MM.1S (cell line): ENCODE data around the gene INPP5D.
"Not testable (repeated sequence)": the region's sequence is repeated elsewhere in the genome, so short reads cannot be mapped to it uniquely, and the experiment has no call there.

Source experiments
- DNase-seq: peaks from one replicate; pipeline ENCODE4 v3.0.0-alpha.2; 2015
- H2AFZ ChIP-seq: fragments of 300-600 bp; sonication (generic); 2 replicates; pipeline ENCODE4 v1.6.0; 2016; ENCODE audit warnings: antibody characterized with exemption, low read length
- H3F3A ChIP-seq: fragments of 300-600 bp; sonication (generic); 2 replicates; pipeline ENCODE4 v1.6.1; 2016; ENCODE audit warnings: mild to moderate bottlenecking, antibody characterized with exemption, low read length, moderate library complexity, mixed read lengths; ENCODE audit not compliant: insufficient read depth
- H3K27ac ChIP-seq: fragments of 300-600 bp; sonication (generic); 2 replicates; pipeline ENCODE4 v1.5.1; 2016; ENCODE audit warnings: mild to moderate bottlenecking, low read length
- H3K27me3 ChIP-seq: fragments of 300-600 bp; sonication (generic); replicated peaks from 2 replicates; pipeline ENCODE4 v1.6.0; 2016; ENCODE audit warnings: low read length; ENCODE audit not compliant: insufficient read depth
- H3K36me3 ChIP-seq: fragments of 300-600 bp; sonication (generic); replicated peaks from 2 replicates; pipeline ENCODE4 v1.6.1; 2016; ENCODE audit warnings: mild to moderate bottlenecking, low read length, mixed read lengths; ENCODE audit not compliant: insufficient read depth
- H3K4me1 ChIP-seq: fragments of 300-600 bp; sonication (generic); 2 replicates; pipeline ENCODE4 v1.6.1; 2016; ENCODE audit warnings: low read length, mixed read lengths
- H3K4me2 ChIP-seq: fragments of 300-600 bp; sonication (generic); 2 replicates; pipeline ENCODE4 v1.6.0; 2016; ENCODE audit warnings: low read depth, low read length
- H3K4me3 ChIP-seq: fragments of 300-600 bp; sonication (generic); 2 replicates; pipeline ENCODE4 v1.5.1; 2016; ENCODE audit warnings: low read length, mixed read lengths
- H3K79me2 ChIP-seq: fragments of 300-600 bp; sonication (generic); 2 replicates; pipeline ENCODE4 v1.6.1; 2016; ENCODE audit warnings: mixed run types, low read length, mixed read lengths
- H3K9ac ChIP-seq: fragments of 300-600 bp; sonication (generic); 2 replicates; pipeline ENCODE4 v1.6.1; 2016; ENCODE audit warnings: low read length, mixed read lengths
- H3K9me2 ChIP-seq: fragments of 300-600 bp; sonication (generic); replicated peaks from 2 replicates; pipeline ENCODE4 v1.6.1; 2016; ENCODE audit warnings: mild to moderate bottlenecking, low read length, mixed read lengths; ENCODE audit not compliant: insufficient read depth
- H3K9me3 ChIP-seq: fragments of 300-600 bp; sonication (generic); replicated peaks from 2 replicates; pipeline ENCODE4 v1.6.1; 2016; ENCODE audit warnings: mild to moderate bottlenecking, low read length, mixed read lengths; ENCODE audit not compliant: insufficient read depth
- H4K20me1 ChIP-seq: fragments of 300-600 bp; sonication (generic); 2 replicates; pipeline ENCODE4 v1.6.1; 2016; ENCODE audit warnings: mild to moderate bottlenecking, low read length, moderate library complexity, mixed read lengths; ENCODE audit not compliant: insufficient read depth
- CTCF ChIP-seq: fragments of 300-600 bp; sonication (generic); IDR thresholded peaks from 2 replicates; pipeline ENCODE4 v1.5.1; 2016; ENCODE audit warnings: antibody characterized with exemption, low read length, mixed read lengths
- EZH2 ChIP-seq: fragments of 300-600 bp; sonication (generic); optimal IDR thresholded peaks from 2 replicates; pipeline ENCODE3; 2017; ENCODE audit warnings: low read depth, mild to moderate bottlenecking, antibody characterized with exemption, low read length, mixed read lengths
- EZH2phosphoT487 ChIP-seq: fragments of 300-600 bp; sonication (generic); IDR thresholded peaks from 2 replicates; pipeline ENCODE4 v1.6.1; 2018; ENCODE audit warnings: antibody characterized with exemption, low read length

The INPP5D gene

GRCh38 chr2:233051241-233052149 is 8.6 kb upstream of the INPP5D start:
- H3K9me2 ChIP-seq: no peaks in the 10 kb centered on the region
- TF ChIP-seq EZH2 (no peak), CTCF (no peak), EZH2phosphoT487 (no peak)
- H3K79me2 ChIP-seq: no peaks in the 10 kb centered on the region
- no peak overlapping the region for H2AFZ ChIP-seq
- no peak overlapping the region for H3K4me2 ChIP-seq
- no peak overlapping the region for H3K27ac ChIP-seq
- H3K4me1 ChIP-seq: no peaks in the 10 kb centered on the region
- no peak overlapping the region for H3K4me3 ChIP-seq
- H3K9me3 ChIP-seq: no peaks in the 10 kb centered on the region
- no peaks in the 10 kb centered on the region for H4K20me1 ChIP-seq
- no peak for DNase-seq
- H3K27me3 ChIP-seq: no peaks in the 10 kb centered on the region
- no peaks in the 10 kb centered on the region for H3F3A ChIP-seq
- H3K36me3 ChIP-seq: no peaks in the 10 kb centered on the region
- H3K9ac ChIP-seq: no peak overlapping the region

- not testable (repeated sequence) for H3F3A ChIP-seq, H3K9me3 ChIP-seq, H3K4me1 ChIP-seq, DNase-seq, H3K9me2 ChIP-seq, H4K20me1 ChIP-seq, H3K4me3 ChIP-seq, H3K4me2 ChIP-seq, H3K27me3 ChIP-seq, H3K9ac ChIP-seq, H3K27ac ChIP-seq, H3K79me2 ChIP-seq, H3K36me3 ChIP-seq, H2AFZ ChIP-seq
Measured at GRCh38 chr2:233052517-233052916, 7.6 kb upstream of the INPP5D start.

GRCh38 chr2:233053928-233054784 is 6.0 kb upstream of the INPP5D start:
- H2AFZ ChIP-seq: peak overlapping the region; percentile 57; the same call in 1 of the 2 replicates
- DNase-seq: peak; percentile 64

More at GRCh38 chr2:233053928-233054784, 6.0 kb upstream of the INPP5D start:
- Histone ChIP-seq H3K9me3 (no peaks in the 10 kb centered on the region), H3K4me2 (peak overlapping the region; percentile 53; the same call in 1 of the 2 replicates), H3K79me2 (no peaks in the 10 kb centered on the region), H3F3A (no peaks in the 10 kb centered on the region), H3K9ac (no peak overlapping the region), H3K36me3 (no peaks in the 10 kb centered on the region), H3K9me2 (no peaks in the 10 kb centered on the region), H3K4me1 (no peaks in the 10 kb centered on the region), H4K20me1 (no peaks in the 10 kb centered on the region), H3K4me3 (no peak overlapping the region), H3K27me3 (no peaks in the 10 kb centered on the region), H3K27ac (no peak overlapping the region)
- TF ChIP-seq CTCF (peak; percentile 91), EZH2phosphoT487 (no peak)
